Panc1 (cell line): ENCODE data around the gene OR2G6. TPM values are rescaled to one million over a fixed set of nuclear protein-coding genes. Genes with fewer than 3 reads are reported as not detected.
"Not testable (repeated sequence)": the region's sequence is repeated elsewhere in the genome, so short reads cannot be mapped to it uniquely, and the experiment has no call there.

Experiments
- ATAC-seq: fragments of 200-7000 bp; cut with Tn5 transposase; 2 replicates; pipeline ENCODE4 v1.9.1; 2020; ENCODE audit warnings: mild to moderate bottlenecking, moderate library complexity
- BruUV-seq: library from RNA; stranded (reverse); fragments of 400-500 nt; replicated peaks from 2 replicates; lab custom pipeline; 2021; lab: Mats Ljungman, UMichigan
- CTCF ChIA-PET: fragments of 300-600 bp; sonication (Branson Sonifier 250); formaldehyde crosslinking; loops from one replicate; lab custom pipeline; 2022; ENCODE audit warnings: antibody characterized with exemption; lab: Charles Lee
- POLR2A ChIA-PET: fragments of 300-600 bp; sonication (Branson Sonifier 250); formaldehyde crosslinking; loops from one replicate; lab custom pipeline; 2022; ENCODE audit warnings: antibody characterized with exemption; lab: Charles Lee
- DNase-seq: peaks from one replicate; pipeline ENCODE4 v3.0.0-alpha.2; 2010; ENCODE audit warnings: low read depth, low spot score
- H3K27ac ChIP-seq: 2 replicates; pipeline ENCODE4 v1.5.1; 2011; ENCODE audit warnings: mild to moderate bottlenecking, low read length, inconsistent platforms
- H3K27me3 ChIP-seq: fragments of 200-500 bp; sonication (Bioruptor generic); 2 replicates; pipeline ENCODE4 v1.6.0; 2014; ENCODE audit warnings: low read length, inconsistent platforms; ENCODE audit not compliant: control insufficient read depth, insufficient read depth
- H3K36me3 ChIP-seq: fragments of 200-500 bp; sonication (Bioruptor generic); 2 replicates; pipeline ENCODE4 v1.5.1; 2014; ENCODE audit warnings: inconsistent platforms, mild to moderate bottlenecking, low read length, moderate library complexity; ENCODE audit not compliant: control insufficient read depth, insufficient read depth
- H3K4me1 ChIP-seq: 2 replicates; pipeline ENCODE4 v1.5.1; 2011; ENCODE audit warnings: inconsistent platforms, mild to moderate bottlenecking, low read length, moderate library complexity; ENCODE audit not compliant: control insufficient read depth, insufficient read depth
- H3K4me3 ChIP-seq, 2 experiments: 2 replicates each; pipeline ENCODE4 v1.5.1; 2011 to 2012; ENCODE audit warnings: low read depth in 2 of 2, low read length in 2 of 2, mild to moderate bottlenecking in 2 of 2, inconsistent platforms in 1 of 2, moderate library complexity in 1 of 2
- H3K9me3 ChIP-seq: fragments of 200-500 bp; sonication (Bioruptor generic); 2 replicates; pipeline ENCODE4 v1.5.1; 2014; ENCODE audit warnings: low read depth, mild to moderate bottlenecking, inconsistent platforms, low read length, moderate library complexity; ENCODE audit not compliant: control insufficient read depth, insufficient read depth
- in situ Hi-C: cut with HindIII; loops from 2 replicates; pipeline ENCODE4 v1.10.0; 2016; ENCODE audit warnings: low sequenced_read_pairs, low pct_unique_long_range_greater_than_20kb
- intact Hi-C: fragments of 100-400 bp; cut with micrococcal nuclease; formaldehyde crosslinking; loops from one replicate; pipeline ENCODE4 v1.10.0; 2022; ENCODE audit not compliant: unreplicated experiment
- total RNA-seq: library from RNA; stranded (reverse); gene quantifications from one replicate; pipeline ENCODE4 v1.2.1, GENCODE V29; 2021; ENCODE audit not compliant: unreplicated experiment

The OR2G6 gene
- total RNA-seq, 1 experiment from 2014 or later, result not detected

- in situ Hi-C loops, H3K36me3 ChIP-seq, H3K4me3 ChIP-seq, H3K27ac ChIP-seq, POLR2A ChIA-PET, CTCF ChIA-PET, H3K27me3 ChIP-seq, DNase-seq, H3K9me3 ChIP-seq, intact Hi-C loops, BruUV-seq, H3K4me1 ChIP-seq, ATAC-seq: not testable (repeated sequence)
These were observed 57.9 kb downstream of the OR2G6 start for GRCh38 chr1:248565530-248566373.

- H3K4me1 ChIP-seq, in situ Hi-C loops, H3K27ac ChIP-seq, H3K27me3 ChIP-seq, H3K9me3 ChIP-seq, ATAC-seq, H3K36me3 ChIP-seq, CTCF ChIA-PET, POLR2A ChIA-PET, BruUV-seq, DNase-seq, intact Hi-C loops, H3K4me3 ChIP-seq: not testable (repeated sequence)
These were observed 61.2 kb downstream of the OR2G6 start for GRCh38 chr1:248569049-248569448.

GRCh38 chr1:248570811-248571210, 62.9 kb downstream of the OR2G6 start:
- H3K27me3 ChIP-seq, DNase-seq, POLR2A ChIA-PET, H3K9me3 ChIP-seq, H3K27ac ChIP-seq, intact Hi-C loops, ATAC-seq, H3K4me3 ChIP-seq, H3K4me1 ChIP-seq, H3K36me3 ChIP-seq, BruUV-seq, in situ Hi-C loops, CTCF ChIA-PET: not testable (repeated sequence)

GRCh38 chr1:248572049-248572448, 64.2 kb downstream of the OR2G6 start:
- in situ Hi-C loops, H3K4me3 ChIP-seq, BruUV-seq, CTCF ChIA-PET, H3K27me3 ChIP-seq, intact Hi-C loops, DNase-seq, H3K9me3 ChIP-seq, H3K36me3 ChIP-seq, H3K4me1 ChIP-seq, H3K27ac ChIP-seq, ATAC-seq, POLR2A ChIA-PET: not testable (repeated sequence)

GRCh38 chr1:248573856-248574255, 66.0 kb downstream of the OR2G6 start:
- CTCF ChIA-PET, BruUV-seq, H3K9me3 ChIP-seq, H3K27me3 ChIP-seq, H3K36me3 ChIP-seq, POLR2A ChIA-PET, in situ Hi-C loops, ATAC-seq, DNase-seq, intact Hi-C loops, H3K4me1 ChIP-seq, H3K27ac ChIP-seq, H3K4me3 ChIP-seq: not testable (repeated sequence)

- DNase-seq, ATAC-seq, H3K36me3 ChIP-seq, in situ Hi-C loops, CTCF ChIA-PET, H3K4me1 ChIP-seq, H3K4me3 ChIP-seq, BruUV-seq, POLR2A ChIA-PET, intact Hi-C loops, H3K9me3 ChIP-seq, H3K27me3 ChIP-seq, H3K27ac ChIP-seq: not testable (repeated sequence)
These were observed 66.8 kb downstream of the OR2G6 start, which contains the start of gene OR2T34 for GRCh38 chr1:248574657-248575056. Gene OR2T34 (minus strand): TSS chr1:248574757. CDS start chr1:248574757, 0 bp downstream.
